SU-DHL-6 (cell line): ENCODE data around the gene CEP44.

ENCODE experiments used
- EZH2phosphoT487 ChIP-seq: fragments of 200-600 bp; sonication (generic), shearing (Covaris generic); conservative IDR thresholded peaks from 2 replicates; pipeline ENCODE4 v1.6.1; 2018; ENCODE audit warnings: mild to moderate bottlenecking, antibody characterized with exemption, low read length, moderate library complexity, mixed read lengths
- TF ChIP-seq, protein P1 (sequence below): fragments of 200-600 bp; sonication (generic); IDR thresholded peaks from one replicate; pipeline ENCODE4 v1.5.1; 2017; ENCODE audit warnings: antibody characterized with exemption, mild to moderate bottlenecking, low read length, moderate library complexity; ENCODE audit not compliant: insufficient read depth, poor library complexity, severe bottlenecking

DNA sequence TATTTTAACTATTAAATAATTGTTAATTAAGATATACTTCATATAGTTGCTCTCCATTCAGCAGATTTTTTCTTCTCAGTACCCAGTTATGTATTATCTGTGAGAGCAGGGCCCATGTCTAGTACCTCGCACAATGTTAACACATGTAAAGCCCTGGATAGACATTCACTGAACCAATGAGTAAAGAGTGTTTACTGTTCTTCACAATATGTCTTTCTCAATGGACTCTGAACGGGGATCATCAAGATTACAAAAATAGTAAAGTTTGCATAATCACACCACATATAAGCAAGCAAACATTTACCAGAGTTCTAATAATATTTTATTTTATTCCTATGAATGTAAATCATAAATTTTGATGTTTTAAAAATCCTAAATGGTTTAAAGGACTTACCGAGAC is 47.4 kb upstream of the CEP44 start:
- TF ChIP-seq, protein P1, sequence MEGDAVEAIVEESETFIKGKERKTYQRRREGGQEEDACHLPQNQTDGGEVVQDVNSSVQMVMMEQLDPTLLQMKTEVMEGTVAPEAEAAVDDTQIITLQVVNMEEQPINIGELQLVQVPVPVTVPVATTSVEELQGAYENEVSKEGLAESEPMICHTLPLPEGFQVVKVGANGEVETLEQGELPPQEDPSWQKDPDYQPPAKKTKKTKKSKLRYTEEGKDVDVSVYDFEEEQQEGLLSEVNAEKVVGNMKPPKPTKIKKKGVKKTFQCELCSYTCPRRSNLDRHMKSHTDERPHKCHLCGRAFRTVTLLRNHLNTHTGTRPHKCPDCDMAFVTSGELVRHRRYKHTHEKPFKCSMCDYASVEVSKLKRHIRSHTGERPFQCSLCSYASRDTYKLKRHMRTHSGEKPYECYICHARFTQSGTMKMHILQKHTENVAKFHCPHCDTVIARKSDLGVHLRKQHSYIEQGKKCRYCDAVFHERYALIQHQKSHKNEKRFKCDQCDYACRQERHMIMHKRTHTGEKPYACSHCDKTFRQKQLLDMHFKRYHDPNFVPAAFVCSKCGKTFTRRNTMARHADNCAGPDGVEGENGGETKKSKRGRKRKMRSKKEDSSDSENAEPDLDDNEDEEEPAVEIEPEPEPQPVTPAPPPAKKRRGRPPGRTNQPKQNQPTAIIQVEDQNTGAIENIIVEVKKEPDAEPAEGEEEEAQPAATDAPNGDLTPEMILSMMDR: no peak
- no peak for TF ChIP-seq EZH2phosphoT487
